GM19193 (cell line): ENCODE results near the gene IFNK.

Source experiments
- POLR2A ChIP-seq: IDR thresholded peaks from 4 replicates; pipeline ENCODE4 v1.6.1; 2011; ENCODE audit not compliant: insufficient read depth, insufficient read length; ENCODE audit errors: extremely low read depth

The IFNK gene

GRCh38 chr9:27529316-27530278, 5.5 kb downstream of the IFNK start, which contains the start of gene MOB3B:
TSS of gene MOB3B (minus strand) at chr9:27529814. CDS start at chr9:27455550, 74,264 bp downstream.
- TF ChIP-seq POLR2A: no peak

- no peak for TF ChIP-seq POLR2A
These were observed 7.0 kb downstream of the IFNK start for GRCh38 chr9:27530915-27531755.

GRCh38 chr9:27532046-27532445, 8.0 kb downstream of the IFNK start:
- no peak for TF ChIP-seq POLR2A

- no peak for TF ChIP-seq POLR2A
These were observed 9.2 kb downstream of the IFNK start for GRCh38 chr9:27533311-27533710.

GRCh38 chr9:27534131-27534530, 10.0 kb downstream of the IFNK start:
- no peak for TF ChIP-seq POLR2A

GRCh38 chr9:27534658-27535209, 10.6 kb downstream of the IFNK start:
- no peak for TF ChIP-seq POLR2A

GRCh38 chr9:27535701-27536118, 11.6 kb downstream of the IFNK start:
- no peak for TF ChIP-seq POLR2A

- TF ChIP-seq POLR2A: no peak
These were observed 12.1 kb downstream of the IFNK start for GRCh38 chr9:27536168-27536567.

GRCh38 chr9:27537027-27537435, 12.9 kb downstream of the IFNK start:
- no peak for TF ChIP-seq POLR2A

- no peak for TF ChIP-seq POLR2A
These were observed 13.7 kb downstream of the IFNK start for GRCh38 chr9:27537756-27538155.

- TF ChIP-seq POLR2A: no peak
These were observed 14.6 kb downstream of the IFNK start for GRCh38 chr9:27538647-27539046.

- TF ChIP-seq POLR2A: no peak
These were observed 15.7 kb downstream of the IFNK start for GRCh38 chr9:27539479-27540441.

GRCh38 chr9:27540502-27540901, 16.4 kb downstream of the IFNK start:
- no peak for TF ChIP-seq POLR2A

- no peak for TF ChIP-seq POLR2A
These were observed 17.6 kb downstream of the IFNK start for GRCh38 chr9:27541740-27542139.
